Smooth muscle cell of the brain vasculature (primary cell): ENCODE results near the gene ATG4B.

ENCODE experiments used
- DNase-seq: peaks from one replicate; pipeline ENCODE4 v3.0.0-alpha.2; 2012; ENCODE audit warnings: low read depth, low spot score

The ATG4B gene

GRCh38 chr2:241689306-241689705 is 51.8 kb downstream of the ATG4B start:
- DNase-seq = no peak

GRCh38 chr2:241690202-241690717 is 52.8 kb downstream of the ATG4B start:
- DNase-seq = no peak

- no peak for DNase-seq
These were observed 55.0 kb downstream of the ATG4B start for GRCh38 chr2:241692448-241692847.

- DNase-seq = no peak
These were observed 58.2 kb downstream of the ATG4B start for GRCh38 chr2:241695651-241696050.

- no peak for DNase-seq
These were observed 63.6 kb downstream of the ATG4B start for GRCh38 chr2:241701149-241701398.

DNA sequence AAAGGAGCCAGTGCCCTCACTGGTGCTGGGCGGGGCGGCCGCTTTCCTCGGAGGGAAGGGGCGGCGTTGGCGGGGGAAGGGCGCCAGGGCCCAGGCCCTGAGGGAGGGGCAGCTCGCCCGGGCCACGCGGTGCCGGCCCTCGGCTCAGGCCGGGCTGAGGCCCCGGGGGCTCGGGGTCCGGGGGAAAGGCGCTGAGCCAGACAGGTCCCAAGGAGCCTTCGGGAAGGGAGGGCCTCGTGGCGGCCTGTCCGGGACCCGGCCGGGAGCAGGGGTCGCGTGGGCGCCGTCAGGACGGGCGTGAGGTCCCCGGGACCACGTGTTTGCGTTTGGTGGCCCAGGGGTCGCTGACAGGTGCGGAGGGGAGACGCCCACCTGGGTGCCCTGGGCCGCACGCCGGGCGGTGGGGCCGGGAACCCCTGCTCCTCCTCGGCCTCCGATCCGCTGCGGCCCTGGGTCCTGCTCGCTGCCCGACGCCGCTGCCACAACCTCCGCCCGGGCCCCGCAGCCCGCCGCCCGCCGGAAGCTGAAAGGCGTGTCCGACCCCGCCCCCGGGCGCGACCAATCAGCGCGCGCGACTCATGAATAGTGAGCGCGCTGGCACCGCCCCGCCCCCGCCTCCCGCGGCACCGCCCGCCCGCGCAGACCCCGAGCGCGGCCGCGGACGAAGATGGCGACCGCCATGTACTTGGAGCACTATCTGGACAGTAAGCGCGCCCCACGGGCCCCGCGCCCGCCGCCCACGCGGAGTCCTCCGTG is 64.1 kb downstream of the ATG4B start, which contains the start of gene ING5:
ING5 (plus strand) TSS at position 641 of the 756 bp plus-strand sequence; CDS start at position 668, 27 bp downstream.
- peak; percentile 86 for DNase-seq

- no peak for DNase-seq
These were observed 64.9 kb downstream of the ATG4B start for GRCh38 chr2:241702155-241703031.

DNA sequence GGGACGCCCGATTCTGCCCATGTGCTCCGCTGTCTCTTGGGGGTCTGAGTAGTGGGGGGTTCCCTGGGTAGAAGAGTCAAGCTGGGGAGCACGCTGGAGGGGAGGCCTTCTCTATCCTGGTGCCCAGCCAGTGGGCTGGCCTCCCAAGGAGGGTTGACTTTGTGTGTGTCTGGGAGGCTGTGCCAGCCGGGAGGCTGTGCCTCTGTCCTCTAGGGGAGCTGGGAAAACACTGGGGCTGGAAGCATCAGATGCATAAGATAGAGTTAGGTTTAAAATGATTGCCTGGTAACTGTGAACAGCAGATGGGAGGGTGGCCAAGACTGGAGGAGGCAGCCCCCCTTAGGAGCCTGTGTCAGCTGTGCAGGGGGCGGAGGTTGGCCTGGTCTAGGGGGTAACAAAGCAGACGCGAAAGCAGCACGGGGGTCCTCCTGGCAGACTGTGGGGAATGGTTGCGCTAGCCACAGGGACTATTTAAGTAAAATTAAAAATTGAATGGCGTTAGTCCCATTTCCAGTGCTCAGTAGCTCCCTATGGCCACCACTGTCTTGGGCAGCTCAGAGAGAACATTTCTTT is 65.6 kb downstream of the ATG4B start:
- no peak for DNase-seq

GRCh38 chr2:241706537-241706936 is 69.0 kb downstream of the ATG4B start:
- no peak for DNase-seq

DNA sequence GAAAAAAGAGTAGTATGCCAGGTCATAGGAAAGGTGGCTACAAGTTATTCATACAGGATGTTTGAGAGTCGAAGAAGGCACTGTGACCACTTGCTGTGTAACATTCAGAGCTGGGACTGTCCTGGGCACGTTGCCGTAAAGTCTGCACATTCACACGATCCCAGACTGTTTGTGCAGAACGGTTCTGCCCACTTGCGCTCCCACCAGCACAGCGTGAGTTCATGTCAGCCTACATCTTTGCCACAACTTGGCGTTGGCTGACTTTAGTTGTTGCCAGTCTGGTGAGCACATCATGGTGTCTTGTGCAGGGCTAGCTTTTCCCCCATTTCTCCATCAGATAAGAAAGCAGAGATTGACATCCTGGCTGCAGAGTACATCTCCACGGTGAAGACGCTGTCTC is 71.4 kb downstream of the ATG4B start:
- DNase-seq = no peak

GRCh38 chr2:241719093-241719492 is 81.6 kb downstream of the ATG4B start:
- no peak for DNase-seq

GRCh38 chr2:241720099-241720498 is 82.6 kb downstream of the ATG4B start:
- no peak for DNase-seq

DNA sequence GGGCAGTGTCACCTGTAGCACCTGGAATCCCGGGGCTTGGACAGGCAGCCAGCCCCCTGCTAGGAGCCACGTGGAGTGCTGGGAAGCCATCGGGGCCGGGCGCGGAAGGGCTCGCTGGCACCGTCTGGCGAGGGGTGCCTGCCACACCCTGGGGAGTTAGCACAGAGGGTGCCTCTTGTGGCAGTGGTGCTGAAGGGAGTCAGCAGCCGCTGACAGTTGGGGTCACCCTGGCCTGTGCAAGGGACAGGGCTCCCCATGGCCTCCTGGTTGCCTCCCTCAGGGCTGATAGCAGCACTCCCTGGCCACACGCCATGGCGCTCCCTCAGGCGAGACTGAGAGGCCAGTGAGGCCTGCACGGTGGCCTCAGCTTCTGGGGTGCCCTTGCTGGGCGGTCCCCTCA is 83.1 kb downstream of the ATG4B start:
- no peak for DNase-seq

DNA sequence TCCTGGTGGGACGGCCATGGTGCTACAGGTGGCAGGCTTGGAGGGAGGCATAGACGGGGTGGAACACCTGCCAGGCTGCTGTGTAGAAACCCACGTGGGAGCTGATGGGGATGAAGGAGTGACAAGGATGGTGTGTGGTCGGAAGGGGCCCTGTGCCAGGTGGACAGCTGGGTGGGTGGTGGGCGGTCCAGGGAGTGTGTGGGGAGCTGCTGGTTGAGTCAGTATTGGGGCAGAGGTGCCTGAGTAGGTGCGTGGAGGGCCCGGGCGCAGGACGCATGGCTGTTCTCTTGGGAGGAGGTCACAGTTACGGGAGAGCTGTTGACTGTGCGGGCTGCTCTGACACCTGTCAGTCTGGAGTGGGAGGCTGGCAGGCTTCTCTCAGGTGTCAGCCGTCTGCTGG is 84.4 kb downstream of the ATG4B start:
- no peak for DNase-seq

DNA sequence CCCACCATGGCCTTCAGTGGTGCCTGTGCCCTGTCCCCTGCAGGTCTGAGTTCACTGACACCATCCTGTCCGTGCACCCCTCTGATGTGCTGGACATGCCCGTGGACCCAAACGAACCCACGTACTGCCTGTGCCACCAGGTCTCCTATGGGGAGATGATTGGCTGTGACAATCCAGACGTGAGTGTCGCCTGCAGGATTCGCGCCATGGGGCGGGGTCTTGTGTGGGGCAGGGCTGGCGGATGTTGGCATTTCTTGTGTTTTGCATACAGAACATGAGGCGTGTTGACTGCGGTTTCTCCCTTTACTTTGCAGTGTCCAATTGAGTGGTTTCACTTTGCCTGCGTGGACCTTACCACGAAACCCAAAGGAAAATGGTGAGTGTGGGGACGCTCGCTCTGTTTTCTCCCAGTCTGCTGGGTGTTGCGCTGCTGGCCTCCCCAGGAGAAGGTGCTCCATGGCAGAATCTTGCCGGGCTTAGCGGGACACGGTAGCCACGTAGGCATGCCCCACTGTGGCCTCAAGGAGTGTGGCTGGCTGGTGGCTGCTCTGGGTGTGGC is 85.5 kb downstream of the ATG4B start:
- DNase-seq = no peak
